ENCODE data around the gene OR6Y1.

Gene OR6Y1

DNA sequence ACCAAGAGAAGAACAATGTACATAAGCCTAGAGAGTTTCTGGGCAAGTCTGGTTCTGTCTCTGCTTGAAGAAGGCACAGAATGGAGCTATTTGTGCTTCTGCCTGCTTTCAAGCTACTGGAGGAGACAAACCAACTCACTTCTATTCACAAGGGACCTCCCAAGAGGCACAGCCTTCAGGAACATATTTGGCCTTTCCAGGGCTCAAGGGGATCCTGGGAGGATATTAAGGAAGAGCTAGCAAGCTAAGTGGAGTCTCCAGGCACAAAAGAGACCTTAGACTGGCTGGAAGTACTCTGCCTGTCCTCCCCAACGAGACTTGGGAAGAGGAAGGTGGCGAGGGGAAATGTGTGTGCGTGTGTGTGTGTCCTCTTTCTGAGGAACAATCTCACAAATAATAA lies at the start of gene OR6Y1:
Gene OR6Y1, minus strand, starts transcription at position 54 of the 400 bp plus-strand sequence. CDS start 6,300 bp downstream, outside the sequence.
- no peak within 1 kb of the TSS for H3K4me3 ChIP-seq (ENCODE audit: low read length)
- H3K4me1 ChIP-seq (ENCODE audit: control insufficient read depth, low read depth, low read length), result no peaks in the 10 kb centered on the region
- H3K36me3 ChIP-seq (ENCODE audit: control insufficient read depth, low read depth, low read length), result no peaks in the 10 kb centered on the region
- H3K9me3 ChIP-seq (ENCODE audit: control insufficient read depth, low read depth, low read length), result no peaks in the 10 kb centered on the region
- no peak within 1 kb of the TSS for H3K27ac ChIP-seq (ENCODE audit: low read length)
- H3K9ac ChIP-seq (ENCODE audit: low read length), result no peak within 1 kb of the TSS
- no peaks in the 10 kb centered on the region for H3K27me3 ChIP-seq (ENCODE audit: control insufficient read depth, insufficient read depth, low read length)

DNA sequence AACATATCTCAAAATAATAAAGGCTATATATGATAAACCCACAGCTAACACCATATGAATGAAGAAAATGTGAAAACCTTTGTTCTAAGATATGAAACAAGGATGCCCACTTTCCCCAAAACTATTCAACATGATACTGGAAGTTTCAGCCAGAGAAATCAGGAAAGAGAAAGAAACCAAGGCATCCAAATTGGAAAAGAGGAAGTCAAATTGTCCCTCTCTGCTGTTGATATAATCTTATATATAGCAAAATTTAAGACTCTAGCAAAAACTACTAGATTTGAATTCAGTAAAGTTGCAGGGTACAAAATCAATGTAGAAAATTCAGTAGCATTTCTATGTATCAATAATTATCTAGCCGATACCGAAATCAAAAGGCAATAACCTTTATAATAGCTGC lies 46.5 kb upstream of the OR6Y1 start:
- Histone ChIP-seq H3K9me3 (ENCODE audit: control insufficient read depth, low read depth, low read length) (no peaks in the 10 kb centered on the region), H3K36me3 (ENCODE audit: control insufficient read depth, low read depth, low read length) (no peaks in the 10 kb centered on the region), H3K27me3 (ENCODE audit: control insufficient read depth, insufficient read depth, low read length) (no peaks in the 10 kb centered on the region), H3K27ac (ENCODE audit: low read length) (no peak overlapping the region), H3K9ac (ENCODE audit: low read length) (no peak overlapping the region), H3K4me1 (ENCODE audit: control insufficient read depth, low read depth, low read length) (no peaks in the 10 kb centered on the region), H3K4me3 (ENCODE audit: low read length) (no peak overlapping the region)

DNA sequence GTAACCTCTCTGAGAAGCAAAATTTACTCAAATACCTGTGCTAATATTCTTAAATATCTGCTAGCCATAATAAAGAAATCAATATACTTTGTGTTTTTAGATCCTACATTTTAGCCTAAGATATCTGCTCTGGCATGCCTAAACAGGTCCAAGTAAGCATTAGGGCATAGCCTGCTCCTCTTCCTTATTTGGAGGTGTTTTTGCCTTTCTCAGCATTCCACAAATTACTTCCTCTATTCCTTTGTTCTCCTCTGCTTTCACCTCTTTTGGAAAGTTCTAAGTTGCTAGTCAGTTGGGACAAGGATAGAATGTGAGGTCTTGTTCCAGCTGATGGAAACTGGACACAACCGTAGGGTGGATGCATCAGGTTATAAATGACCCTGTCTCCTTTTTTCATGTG lies 32.7 kb upstream of the OR6Y1 start:
- no peak overlapping the region for H3K9ac ChIP-seq (ENCODE audit: low read length)
- H3K27me3 ChIP-seq (ENCODE audit: control insufficient read depth, insufficient read depth, low read length), result no peaks in the 10 kb centered on the region
- no peaks in the 10 kb centered on the region for H3K4me1 ChIP-seq (ENCODE audit: control insufficient read depth, low read depth, low read length)
- H3K36me3 ChIP-seq (ENCODE audit: control insufficient read depth, low read depth, low read length), result no peaks in the 10 kb centered on the region
- H3K27ac ChIP-seq (ENCODE audit: low read length), result no peak overlapping the region
- H3K4me3 ChIP-seq (ENCODE audit: low read length), result no peak overlapping the region
- H3K9me3 ChIP-seq (ENCODE audit: control insufficient read depth, low read depth, low read length), result peaks cover 15% of the 10 kb centered on the region

- H3K4me3 ChIP-seq (ENCODE audit: low read length), result no peak overlapping the region
- no peaks in the 10 kb centered on the region for H3K4me1 ChIP-seq (ENCODE audit: control insufficient read depth, low read depth, low read length)
- H3K9ac ChIP-seq (ENCODE audit: low read length), result no peak overlapping the region
- peaks cover 15% of the 10 kb centered on the region for H3K9me3 ChIP-seq (ENCODE audit: control insufficient read depth, low read depth, low read length)
- H3K27ac ChIP-seq (ENCODE audit: low read length), result no peak overlapping the region
- H3K36me3 ChIP-seq (ENCODE audit: control insufficient read depth, low read depth, low read length), result no peaks in the 10 kb centered on the region
- H3K27me3 ChIP-seq (ENCODE audit: control insufficient read depth, insufficient read depth, low read length), result no peaks in the 10 kb centered on the region
Measured at GRCh38 chr1:158583962-158584361, 29.8 kb upstream of the OR6Y1 start.

DNA sequence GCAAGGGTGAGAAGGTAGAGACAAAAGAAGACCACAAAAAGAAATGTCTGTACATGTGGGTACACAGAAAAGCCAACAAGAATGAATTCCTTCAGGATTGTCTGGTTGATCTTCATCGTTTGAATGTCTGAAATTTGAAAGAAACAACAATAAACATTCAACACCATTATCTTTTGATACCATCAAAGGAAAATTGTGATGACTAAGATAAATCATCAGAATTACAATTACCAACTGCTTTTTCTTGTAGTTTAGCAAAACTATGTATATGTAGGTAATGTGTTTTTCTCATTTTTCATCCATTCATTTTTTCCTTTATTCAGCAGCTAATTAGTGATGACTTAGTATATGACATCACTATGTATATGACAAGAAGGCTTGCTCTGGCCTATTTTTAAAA lies 25.5 kb upstream of the OR6Y1 start, which contains the start of gene OR10X1:
Gene OR10X1, minus strand, starts transcription at position 167 of the 400 bp plus-strand sequence. Its CDS starts 0 bp downstream, at position 167.
- Histone ChIP-seq H3K36me3 (ENCODE audit: control insufficient read depth, low read depth, low read length) (no peaks in the 10 kb centered on the region), H3K27ac (ENCODE audit: low read length) (no peak within 1 kb of the TSS), H3K4me3 (ENCODE audit: low read length) (no peak within 1 kb of the TSS), H3K27me3 (ENCODE audit: control insufficient read depth, insufficient read depth, low read length) (no peaks in the 10 kb centered on the region), H3K4me1 (ENCODE audit: control insufficient read depth, low read depth, low read length) (no peaks in the 10 kb centered on the region), H3K9ac (ENCODE audit: low read length) (no peak within 1 kb of the TSS), H3K9me3 (ENCODE audit: control insufficient read depth, low read depth, low read length) (no peaks in the 10 kb centered on the region)

GRCh38 chr1:158577561-158577960 lies 23.4 kb upstream of the OR6Y1 start:
- no peak overlapping the region for H3K27ac ChIP-seq (ENCODE audit: low read length)
- no peaks in the 10 kb centered on the region for H3K9me3 ChIP-seq (ENCODE audit: control insufficient read depth, low read depth, low read length)
- no peak overlapping the region for H3K4me3 ChIP-seq (ENCODE audit: low read length)
- H3K4me1 ChIP-seq (ENCODE audit: control insufficient read depth, low read depth, low read length), result no peaks in the 10 kb centered on the region
- no peaks in the 10 kb centered on the region for H3K36me3 ChIP-seq (ENCODE audit: control insufficient read depth, low read depth, low read length)
- no peaks in the 10 kb centered on the region for H3K27me3 ChIP-seq (ENCODE audit: control insufficient read depth, insufficient read depth, low read length)
- no peak overlapping the region for H3K9ac ChIP-seq (ENCODE audit: low read length)

GRCh38 chr1:158572226-158572625 lies 18.0 kb upstream of the OR6Y1 start:
- no peaks in the 10 kb centered on the region for H3K36me3 ChIP-seq (ENCODE audit: control insufficient read depth, low read depth, low read length)
- H3K9ac ChIP-seq (ENCODE audit: low read length), result no peak overlapping the region
- H3K4me1 ChIP-seq (ENCODE audit: control insufficient read depth, low read depth, low read length), result no peaks in the 10 kb centered on the region
- no peak overlapping the region for H3K4me3 ChIP-seq (ENCODE audit: low read length)
- no peak overlapping the region for H3K27ac ChIP-seq (ENCODE audit: low read length)
- H3K27me3 ChIP-seq (ENCODE audit: control insufficient read depth, insufficient read depth, low read length), result no peaks in the 10 kb centered on the region
- H3K9me3 ChIP-seq (ENCODE audit: control insufficient read depth, low read depth, low read length), result no peaks in the 10 kb centered on the region

- Histone ChIP-seq H3K4me1 (ENCODE audit: control insufficient read depth, low read depth, low read length) (no peaks in the 10 kb centered on the region), H3K36me3 (ENCODE audit: control insufficient read depth, low read depth, low read length) (no peaks in the 10 kb centered on the region), H3K4me3 (ENCODE audit: low read length) (no peak within 1 kb of the TSS), H3K27ac (ENCODE audit: low read length) (no peak within 1 kb of the TSS), H3K27me3 (ENCODE audit: control insufficient read depth, insufficient read depth, low read length) (no peaks in the 10 kb centered on the region), H3K9ac (ENCODE audit: low read length) (no peak within 1 kb of the TSS), H3K9me3 (ENCODE audit: control insufficient read depth, low read depth, low read length) (no peaks in the 10 kb centered on the region)
Measured at GRCh38 chr1:158570480-158570879, 16.3 kb upstream of the OR6Y1 start, which contains the start of gene OR6P1. Gene OR6P1, minus strand, starts transcription at chr1:158570580. Its CDS starts 6,976 bp downstream, at chr1:158563604.

DNA sequence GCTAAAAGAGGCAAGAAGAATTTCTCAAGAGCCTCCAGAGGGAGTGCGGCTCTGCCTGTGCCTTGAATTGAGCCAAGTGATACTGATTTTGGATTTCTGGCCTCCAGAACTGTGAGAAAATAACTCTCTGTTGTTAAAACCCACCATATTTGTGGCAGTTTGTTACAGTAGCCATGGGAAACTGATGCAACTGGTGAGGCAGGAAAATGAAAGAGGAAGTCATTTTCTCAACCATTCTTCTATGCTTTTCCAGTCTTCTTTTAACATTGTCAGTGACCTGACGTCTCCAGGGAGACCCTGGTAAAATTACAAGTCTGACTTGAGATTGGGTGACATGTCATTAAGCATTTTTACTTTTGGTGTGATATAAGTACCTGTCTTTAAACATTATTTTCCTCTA lies 10.4 kb upstream of the OR6Y1 start:
- Histone ChIP-seq H3K4me3 (ENCODE audit: low read length) (no peak overlapping the region), H3K9ac (ENCODE audit: low read length) (no peak overlapping the region)

DNA sequence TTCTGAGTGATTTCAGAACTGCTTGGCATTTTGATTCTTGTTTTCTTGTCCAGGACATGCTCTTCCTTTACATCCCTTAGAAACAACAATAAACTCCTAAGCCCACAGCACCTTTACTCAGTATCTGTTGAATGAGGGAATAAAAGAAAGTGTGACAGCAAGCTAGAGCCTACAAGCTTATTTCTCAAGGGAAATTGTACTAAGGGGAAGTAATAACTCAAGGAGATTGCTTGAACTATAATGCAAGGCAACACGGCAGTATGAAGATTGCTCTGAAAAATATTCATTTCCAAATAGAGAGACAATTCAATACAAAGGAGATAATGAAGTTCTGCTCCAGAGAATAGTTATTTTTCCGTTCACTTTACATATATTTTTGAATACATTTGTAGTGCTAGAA lies 9.6 kb upstream of the OR6Y1 start:
- H3K9me3 ChIP-seq (ENCODE audit: control insufficient read depth, low read depth, low read length), result no peaks in the 10 kb centered on the region
- H3K4me1 ChIP-seq (ENCODE audit: control insufficient read depth, low read depth, low read length), result no peaks in the 10 kb centered on the region
- H3K27ac ChIP-seq (ENCODE audit: low read length), result no peak overlapping the region
- H3K27me3 ChIP-seq (ENCODE audit: control insufficient read depth, insufficient read depth, low read length), result no peaks in the 10 kb centered on the region
- no peak overlapping the region for H3K9ac ChIP-seq (ENCODE audit: low read length)
- no peak overlapping the region for H3K4me3 ChIP-seq (ENCODE audit: low read length)
- H3K36me3 ChIP-seq (ENCODE audit: control insufficient read depth, low read depth, low read length), result no peaks in the 10 kb centered on the region

More for the DNA sequence above, 10.4 kb upstream of the OR6Y1 start:
- Histone ChIP-seq H3K36me3 (ENCODE audit: control insufficient read depth, low read depth, low read length) (no peaks in the 10 kb centered on the region), H3K27ac (ENCODE audit: low read length) (no peak overlapping the region), H3K9me3 (ENCODE audit: control insufficient read depth, low read depth, low read length) (no peaks in the 10 kb centered on the region), H3K4me1 (ENCODE audit: control insufficient read depth, low read depth, low read length) (no peaks in the 10 kb centered on the region), H3K27me3 (ENCODE audit: control insufficient read depth, insufficient read depth, low read length) (no peaks in the 10 kb centered on the region)

GRCh38 chr1:158559696-158560095 lies 5.5 kb upstream of the OR6Y1 start:
- Histone ChIP-seq H3K9me3 (ENCODE audit: control insufficient read depth, low read depth, low read length) (no peaks in the 10 kb centered on the region), H3K9ac (ENCODE audit: low read length) (no peak overlapping the region), H3K27me3 (ENCODE audit: control insufficient read depth, insufficient read depth, low read length) (no peaks in the 10 kb centered on the region), H3K36me3 (ENCODE audit: control insufficient read depth, low read depth, low read length) (no peaks in the 10 kb centered on the region), H3K4me3 (ENCODE audit: low read length) (no peak overlapping the region), H3K4me1 (ENCODE audit: control insufficient read depth, low read depth, low read length) (no peaks in the 10 kb centered on the region), H3K27ac (ENCODE audit: low read length) (no peak overlapping the region)

- H3K27me3 ChIP-seq (ENCODE audit: control insufficient read depth, insufficient read depth, low read length), result no peaks in the 10 kb centered on the region
- no peaks in the 10 kb centered on the region for H3K9me3 ChIP-seq (ENCODE audit: control insufficient read depth, low read depth, low read length)
- H3K27ac ChIP-seq (ENCODE audit: low read length), result no peak overlapping the region
- H3K4me3 ChIP-seq (ENCODE audit: low read length), result no peak overlapping the region
- H3K9ac ChIP-seq (ENCODE audit: low read length), result no peak overlapping the region
- H3K36me3 ChIP-seq (ENCODE audit: control insufficient read depth, low read depth, low read length), result no peaks in the 10 kb centered on the region
- H3K4me1 ChIP-seq (ENCODE audit: control insufficient read depth, low read depth, low read length), result no peaks in the 10 kb centered on the region
Measured at GRCh38 chr1:158552296-158552695, 1.9 kb downstream of the OR6Y1 start.

Data from iPS-18a (cell line).